A673 (cell line): ENCODE results near the gene CYP1B1.

Experiments
- CTCF ChIP-seq: fragments of 300-800, 200-600 bp; sonication (generic); conservative IDR thresholded peaks from 2 replicates; pipeline ENCODE4 v1.5.1; 2017; ENCODE audit warnings: low read depth, mild to moderate bottlenecking, antibody characterized with exemption, low read length, moderate library complexity, mixed read lengths
- EZH2 ChIP-seq: fragments of 200-600 bp; sonication (generic); IDR thresholded peaks from 2 replicates; pipeline ENCODE4 v1.6.1; 2017; ENCODE audit warnings: borderline replicate concordance, low read depth, mild to moderate bottlenecking, mixed read lengths, antibody characterized with exemption, low read length; ENCODE audit not compliant: poor library complexity, severe bottlenecking

GRCh38 chr2:38026846-38027245 is 49.1 kb downstream of the CYP1B1 start:
- TF ChIP-seq CTCF (no peak), EZH2 (no peak)
